H9 (cell line): ENCODE measurements around the gene DAZAP1. TPM values are rescaled to one million over a fixed set of nuclear protein-coding genes. Genes with fewer than 3 reads are reported as not detected.

ENCODE experiments used
- DNase-seq: peaks from one replicate; pipeline ENCODE4 v3.0.0-alpha.2; 2017
- H2AFZ ChIP-seq: one replicate; pipeline ENCODE4 v1.6.1; 2013; ENCODE audit warnings: mild to moderate bottlenecking, low read length, control low read depth, moderate library complexity
- H2AK5ac ChIP-seq: 2 replicates; pipeline ENCODE4 v1.6.1; 2013; ENCODE audit warnings: low read length, control low read depth, mixed read lengths; ENCODE audit not compliant: insufficient read length
- H2BK120ac ChIP-seq: one replicate; pipeline ENCODE4 v1.6.1; 2013; ENCODE audit warnings: low read depth, mild to moderate bottlenecking, low read length, control low read depth, inconsistent platforms; ENCODE audit not compliant: poor library complexity, severe bottlenecking
- H2BK12ac ChIP-seq: 2 replicates; pipeline ENCODE4 v1.6.1; 2013; ENCODE audit warnings: low read length, control low read depth, mixed read lengths, low read depth; ENCODE audit not compliant: insufficient read length
- H2BK15ac ChIP-seq: 2 replicates; pipeline ENCODE4 v1.6.1; 2013; ENCODE audit warnings: low read depth, low read length, control low read depth
- H2BK20ac ChIP-seq: one replicate; pipeline ENCODE4 v1.6.1; 2013; ENCODE audit warnings: low read depth, mild to moderate bottlenecking, low read length, control low read depth, inconsistent platforms; ENCODE audit not compliant: poor library complexity, severe bottlenecking
- H2BK5ac ChIP-seq: 2 replicates; pipeline ENCODE4 v1.6.1; 2013; ENCODE audit warnings: low read length, control low read depth, mixed read lengths; ENCODE audit not compliant: insufficient read length
- H3K14ac ChIP-seq: 2 replicates; pipeline ENCODE4 v1.6.1; 2013; ENCODE audit warnings: low read length, control low read depth; ENCODE audit not compliant: insufficient read depth
- H3K18ac ChIP-seq: 2 replicates; pipeline ENCODE4 v1.6.1; 2013; ENCODE audit warnings: low read depth, mild to moderate bottlenecking, mixed read lengths, low read length, control low read depth; ENCODE audit not compliant: insufficient read length
- H3K23ac ChIP-seq: 2 replicates; pipeline ENCODE4 v1.6.1; 2013; ENCODE audit warnings: low read length, control low read depth, mixed read lengths, low read depth; ENCODE audit not compliant: insufficient read length
- H3K23me2 ChIP-seq: 2 replicates; pipeline ENCODE4 v1.6.1; 2013; ENCODE audit warnings: low read depth, mild to moderate bottlenecking, mixed read lengths, low read length, control low read depth; ENCODE audit not compliant: insufficient read length, poor library complexity, severe bottlenecking
- H3K27ac ChIP-seq: 2 replicates; pipeline ENCODE4 v1.5.1; 2013; ENCODE audit warnings: low read length, control low read depth, mixed read lengths, low read depth; ENCODE audit not compliant: insufficient read length
- H3K27me3 ChIP-seq: 2 replicates; pipeline ENCODE4 v1.6.1; 2013; ENCODE audit warnings: low read length, control low read depth, inconsistent platforms; ENCODE audit not compliant: insufficient read depth
- H3K4ac ChIP-seq: 2 replicates; pipeline ENCODE4 v1.6.1; 2013; ENCODE audit warnings: low read depth, mild to moderate bottlenecking, control low read depth, inconsistent platforms, low read length, moderate library complexity
- H3K4me1 ChIP-seq: 2 replicates; pipeline ENCODE4 v1.6.1; 2013; ENCODE audit warnings: low read length, control low read depth, inconsistent platforms; ENCODE audit not compliant: insufficient read depth
- H3K4me2 ChIP-seq: 2 replicates; pipeline ENCODE4 v1.6.1; 2013; ENCODE audit warnings: low read length, control low read depth, mixed read lengths; ENCODE audit not compliant: insufficient read length, insufficient read depth
- H3K56ac ChIP-seq: 2 replicates; pipeline ENCODE4 v1.6.1; 2013; ENCODE audit warnings: low read depth, mild to moderate bottlenecking, mixed read lengths, low read length, control low read depth; ENCODE audit not compliant: insufficient read length
- H3K79me1 ChIP-seq: 2 replicates; pipeline ENCODE4 v1.6.1; 2013; ENCODE audit warnings: low read depth, mild to moderate bottlenecking, moderate library complexity, low read length, control low read depth, inconsistent platforms; ENCODE audit not compliant: insufficient read depth, poor library complexity, severe bottlenecking
- H3K79me2 ChIP-seq: 2 replicates; pipeline ENCODE4 v1.6.1; 2013; ENCODE audit warnings: low read length, control low read depth, inconsistent platforms; ENCODE audit not compliant: insufficient read depth
- H3K9ac ChIP-seq: 2 replicates; pipeline ENCODE4 v1.6.1; 2013; ENCODE audit warnings: low read length, control low read depth, mixed read lengths; ENCODE audit not compliant: insufficient read length; ENCODE audit errors: extremely low read depth
- H3K9me3 ChIP-seq: one replicate; pipeline ENCODE4 v1.6.1; 2013; ENCODE audit warnings: low read depth, low read length, inconsistent platforms; ENCODE audit not compliant: control insufficient read depth
- H3T11ph ChIP-seq: one replicate; pipeline ENCODE4 v1.6.1; 2013; ENCODE audit warnings: mild to moderate bottlenecking, low read length, control low read depth, inconsistent platforms
- H4K20me1 ChIP-seq: one replicate; pipeline ENCODE4 v1.6.1; 2013; ENCODE audit not compliant: control insufficient read depth, insufficient read length, insufficient read depth
- H4K5ac ChIP-seq: 2 replicates; pipeline ENCODE4 v1.6.1; 2013; ENCODE audit warnings: low read depth, mild to moderate bottlenecking, mixed read lengths, low read length, control low read depth; ENCODE audit not compliant: insufficient read length
- H4K8ac ChIP-seq: replicated peaks from 2 replicates; pipeline ENCODE4 v1.6.1; 2013; ENCODE audit warnings: low read length, control low read depth, mixed read lengths, low read depth; ENCODE audit not compliant: insufficient read length
- H4K91ac ChIP-seq: 2 replicates; pipeline ENCODE4 v1.6.1; 2013; ENCODE audit warnings: low read depth, mild to moderate bottlenecking, moderate library complexity, mixed read lengths, low read length, control low read depth; ENCODE audit not compliant: insufficient read length
- H3K27ac Mint-ChIP-seq, 3 experiments: 2 replicates in 2 of 3; 3 replicates in 1 of 3; pipeline ENCODE4 v1.8.0; 2020 to 2021; ENCODE audit warnings: mixed read lengths in 3 of 3, mild to moderate bottlenecking in 1 of 3, moderate library complexity in 1 of 3
- H3K27me3 Mint-ChIP-seq: 2 replicates; pipeline ENCODE4 v1.8.0; 2021; ENCODE audit warnings: low read depth, mild to moderate bottlenecking, moderate library complexity, mixed read lengths
- H3K36me3 Mint-ChIP-seq, 3 experiments: 2 replicates in 2 of 3; 3 replicates in 1 of 3; pipeline ENCODE4 v1.8.0; 2020 to 2021; ENCODE audit warnings: low read depth in 3 of 3, mixed read lengths in 3 of 3; ENCODE audit not compliant: insufficient read depth in 1 of 3
- H3K4me1 Mint-ChIP-seq, 2 experiments: 2 replicates each; pipeline ENCODE4 v1.8.0; 2020; ENCODE audit warnings: mixed read lengths in 2 of 2
- H3K4me3 Mint-ChIP-seq, 2 experiments: 2 replicates in 1 of 2; 3 replicates in 1 of 2; pipeline ENCODE4 v1.8.0; 2020 to 2021; ENCODE audit warnings: mild to moderate bottlenecking in 2 of 2, mixed read lengths in 2 of 2, moderate library complexity in 1 of 2
- H3K9me3 Mint-ChIP-seq, 2 experiments: 2 replicates in 1 of 2; 3 replicates in 1 of 2; pipeline ENCODE4 v1.8.0; 2020; ENCODE audit warnings: mild to moderate bottlenecking in 2 of 2, mixed read lengths in 2 of 2, moderate library complexity in 1 of 2
- WGBS: extraction: QIAGEN DNeasy Blood & Tissue Kit; methylation state at CpG from one replicate; pipeline ENCODE4 v1.1.7; 2013; ENCODE audit warnings: missing lambda C conversion rate, low lambda C conversion rate, mixed read lengths; ENCODE audit not compliant: insufficient read length; ENCODE audit errors: extremely low coverage; 5-methylcytosine and 5-hydroxymethylcytosine counted together
- total RNA-seq: library from RNA; stranded (reverse); gene quantifications from 2 replicates; pipeline ENCODE4 v1.2.1, GENCODE V29; 2021
- TF ChIP-seq, protein P1 (sequence below): fragments of 200-600 bp; sonication (generic); conservative IDR thresholded peaks from 3 replicates; pipeline ENCODE4 v1.8.0; 2021; ENCODE audit warnings: antibody characterized with exemption, mild to moderate bottlenecking

Gene DAZAP1
- total RNA-seq, 1 experiment from 2014 or later = 265 TPM

- no peaks in the 10 kb centered on the region for H3K9me3 ChIP-seq
- Mint-ChIP-seq H3K27me3 (peaks cover 3% of the 10 kb centered on the region), H3K4me3 (no peak overlapping the region), H3K4me1 (peaks cover 6 to 15% of the 10 kb centered on the region in 2 experiments), H3K36me3 (peaks cover 12 to 23% (median 13%) of the 10 kb centered on the region in 3 experiments), H3K9me3 (peaks cover 3 to 5% of the 10 kb centered on the region in 2 experiments; a peak in 2 of 5 replicates), H3K27ac (no peak overlapping the region)
- no peak overlapping the region for H4K8ac ChIP-seq
- H4K5ac ChIP-seq = no peak overlapping the region
- H2BK15ac ChIP-seq = no peak overlapping the region
- H4K91ac ChIP-seq = no peak overlapping the region
- TF ChIP-seq, protein P1, sequence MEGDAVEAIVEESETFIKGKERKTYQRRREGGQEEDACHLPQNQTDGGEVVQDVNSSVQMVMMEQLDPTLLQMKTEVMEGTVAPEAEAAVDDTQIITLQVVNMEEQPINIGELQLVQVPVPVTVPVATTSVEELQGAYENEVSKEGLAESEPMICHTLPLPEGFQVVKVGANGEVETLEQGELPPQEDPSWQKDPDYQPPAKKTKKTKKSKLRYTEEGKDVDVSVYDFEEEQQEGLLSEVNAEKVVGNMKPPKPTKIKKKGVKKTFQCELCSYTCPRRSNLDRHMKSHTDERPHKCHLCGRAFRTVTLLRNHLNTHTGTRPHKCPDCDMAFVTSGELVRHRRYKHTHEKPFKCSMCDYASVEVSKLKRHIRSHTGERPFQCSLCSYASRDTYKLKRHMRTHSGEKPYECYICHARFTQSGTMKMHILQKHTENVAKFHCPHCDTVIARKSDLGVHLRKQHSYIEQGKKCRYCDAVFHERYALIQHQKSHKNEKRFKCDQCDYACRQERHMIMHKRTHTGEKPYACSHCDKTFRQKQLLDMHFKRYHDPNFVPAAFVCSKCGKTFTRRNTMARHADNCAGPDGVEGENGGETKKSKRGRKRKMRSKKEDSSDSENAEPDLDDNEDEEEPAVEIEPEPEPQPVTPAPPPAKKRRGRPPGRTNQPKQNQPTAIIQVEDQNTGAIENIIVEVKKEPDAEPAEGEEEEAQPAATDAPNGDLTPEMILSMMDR = no peak
- no peak overlapping the region for H3K56ac ChIP-seq
- H3K79me1 ChIP-seq = peaks cover 2% of the 10 kb centered on the region
- H3K79me2 ChIP-seq = peaks cover under 1% of the 10 kb centered on the region; the same call in 1 of the 2 replicates
- H3K9ac ChIP-seq = no peak overlapping the region
- H3K4me2 ChIP-seq = no peak overlapping the region
- H3K27ac ChIP-seq = no peak overlapping the region
- no peaks in the 10 kb centered on the region for H3K27me3 ChIP-seq
- H3T11ph ChIP-seq = no peak overlapping the region
- WGBS = no CpG with 5 or more reads among the region's 27 CpGs
- H2BK120ac ChIP-seq = no peak overlapping the region
- H3K14ac ChIP-seq = no peak overlapping the region
- H3K4me1 ChIP-seq = no peaks in the 10 kb centered on the region
- H4K20me1 ChIP-seq = no peaks in the 10 kb centered on the region
- no peak for DNase-seq
- no peak overlapping the region for H2AK5ac ChIP-seq
- H2BK20ac ChIP-seq = no peak overlapping the region
- no peak overlapping the region for H2BK5ac ChIP-seq
- no peak overlapping the region for H2BK12ac ChIP-seq
- H3K23ac ChIP-seq = no peak overlapping the region
- H3K23me2 ChIP-seq = peaks cover 3% of the 10 kb centered on the region
- H2AFZ ChIP-seq = no peak overlapping the region
- no peak overlapping the region for H3K4ac ChIP-seq
- H3K18ac ChIP-seq = no peak overlapping the region
These were observed 28.1 kb upstream of the DAZAP1 start for GRCh38 chr19:1379126-1379905.
